PFSK-1 (cell line): ENCODE measurements around the gene ZBTB16.

Experiments used
- FOXP2 ChIP-seq: optimal IDR thresholded peaks from 2 replicates; pipeline ENCODE3; 2011; ENCODE audit warnings: borderline replicate concordance, control low read depth, inconsistent platforms; ENCODE audit not compliant: insufficient read depth; ENCODE audit errors: extremely low read length, extremely low read depth
- POLR2AphosphoS5 ChIP-seq: IDR thresholded peaks from 2 replicates; pipeline ENCODE4 v1.6.1; 2012; ENCODE audit warnings: low read depth, mild to moderate bottlenecking, control low read depth, low read length, moderate library complexity
- SIN3A ChIP-seq: IDR thresholded peaks from 2 replicates; pipeline ENCODE4 v1.6.1; 2012; ENCODE audit warnings: mild to moderate bottlenecking, low read length, moderate library complexity, borderline replicate concordance; ENCODE audit not compliant: insufficient read depth
- TAF1 ChIP-seq: IDR thresholded peaks from 2 replicates; pipeline ENCODE4 v1.6.1; 2012; ENCODE audit warnings: low read length, control low read depth, borderline replicate concordance; ENCODE audit not compliant: insufficient read depth
- TF ChIP-seq, protein P1 (sequence below), 2 experiments: IDR thresholded peaks; 2 replicates each; pipeline versions ENCODE4 v1.6.1 to v1.8.0; 2011 to 2012; ENCODE audit warnings: low read depth in 2 of 2, low read length in 2 of 2, control low read depth in 1 of 2, inconsistent platforms in 1 of 2, mild to moderate bottlenecking in 1 of 2, moderate library complexity in 1 of 2; ENCODE audit not compliant: insufficient read depth in 1 of 2

DNA sequence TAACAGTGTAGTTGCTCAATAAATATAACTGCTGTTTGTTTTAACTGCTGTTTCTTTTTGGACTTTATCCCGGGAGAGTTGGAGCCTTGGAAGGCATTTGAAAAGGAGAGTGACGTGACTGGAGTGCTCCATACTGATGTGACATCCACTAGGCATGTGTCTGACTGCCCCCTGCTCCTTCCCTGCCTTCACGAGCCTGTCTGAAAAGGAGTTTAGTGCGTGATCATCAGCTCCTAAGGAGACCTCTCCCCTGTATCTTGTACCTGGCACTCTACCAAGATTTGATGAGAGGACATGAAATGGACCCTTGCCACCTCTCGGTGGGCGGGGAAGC is 22.9 kb downstream of the ZBTB16 start:
- TF ChIP-seq, protein P1, sequence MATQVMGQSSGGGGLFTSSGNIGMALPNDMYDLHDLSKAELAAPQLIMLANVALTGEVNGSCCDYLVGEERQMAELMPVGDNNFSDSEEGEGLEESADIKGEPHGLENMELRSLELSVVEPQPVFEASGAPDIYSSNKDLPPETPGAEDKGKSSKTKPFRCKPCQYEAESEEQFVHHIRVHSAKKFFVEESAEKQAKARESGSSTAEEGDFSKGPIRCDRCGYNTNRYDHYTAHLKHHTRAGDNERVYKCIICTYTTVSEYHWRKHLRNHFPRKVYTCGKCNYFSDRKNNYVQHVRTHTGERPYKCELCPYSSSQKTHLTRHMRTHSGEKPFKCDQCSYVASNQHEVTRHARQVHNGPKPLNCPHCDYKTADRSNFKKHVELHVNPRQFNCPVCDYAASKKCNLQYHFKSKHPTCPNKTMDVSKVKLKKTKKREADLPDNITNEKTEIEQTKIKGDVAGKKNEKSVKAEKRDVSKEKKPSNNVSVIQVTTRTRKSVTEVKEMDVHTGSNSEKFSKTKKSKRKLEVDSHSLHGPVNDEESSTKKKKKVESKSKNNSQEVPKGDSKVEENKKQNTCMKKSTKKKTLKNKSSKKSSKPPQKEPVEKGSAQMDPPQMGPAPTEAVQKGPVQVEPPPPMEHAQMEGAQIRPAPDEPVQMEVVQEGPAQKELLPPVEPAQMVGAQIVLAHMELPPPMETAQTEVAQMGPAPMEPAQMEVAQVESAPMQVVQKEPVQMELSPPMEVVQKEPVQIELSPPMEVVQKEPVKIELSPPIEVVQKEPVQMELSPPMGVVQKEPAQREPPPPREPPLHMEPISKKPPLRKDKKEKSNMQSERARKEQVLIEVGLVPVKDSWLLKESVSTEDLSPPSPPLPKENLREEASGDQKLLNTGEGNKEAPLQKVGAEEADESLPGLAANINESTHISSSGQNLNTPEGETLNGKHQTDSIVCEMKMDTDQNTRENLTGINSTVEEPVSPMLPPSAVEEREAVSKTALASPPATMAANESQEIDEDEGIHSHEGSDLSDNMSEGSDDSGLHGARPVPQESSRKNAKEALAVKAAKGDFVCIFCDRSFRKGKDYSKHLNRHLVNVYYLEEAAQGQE (IDR thresholded peaks at IDR 0.05; ENCODE audit: insufficient read depth in 1 of 2, low read depth in 2 of 2, low read length in 2 of 2), result no peak
- no peak for TF ChIP-seq POLR2AphosphoS5
- no peak for TF ChIP-seq TAF1
- no peak for TF ChIP-seq FOXP2
- no peak for TF ChIP-seq SIN3A
